A673 (cell line): ENCODE measurements around the gene MLXIP. TPM values are rescaled to one million over a fixed set of nuclear protein-coding genes. Genes with fewer than 3 reads are reported as not detected.

Experiments
- BruUV-seq: library from RNA; stranded (reverse); fragments of 400-500 nt; replicated peaks from 2 replicates; lab custom pipeline; 2021; lab: Mats Ljungman, UMichigan
- CTCF ChIA-PET: fragments of 300-600 bp; sonication (Branson Sonifier 250); formaldehyde crosslinking; loops from one replicate; lab custom pipeline; 2022; ENCODE audit warnings: antibody characterized with exemption; lab: Charles Lee
- POLR2A ChIA-PET: fragments of 300-600 bp; sonication (Branson Sonifier 250); formaldehyde crosslinking; loops from one replicate; lab custom pipeline; 2022; ENCODE audit warnings: antibody characterized with exemption; ENCODE audit not compliant: low non-redundant PET; lab: Charles Lee
- DNase-seq: peaks from one replicate; pipeline ENCODE4 v3.0.0-alpha.2; 2015; ENCODE audit warnings: low spot score
- H3K27ac ChIP-seq: fragments of 200-600 bp; sonication (generic); 2 replicates; pipeline ENCODE4 v1.5.1; 2016; ENCODE audit warnings: mixed run types, low read depth, mild to moderate bottlenecking, mixed read lengths, antibody characterized with exemption, low read length; ENCODE audit not compliant: poor library complexity, severe bottlenecking
- H3K27me3 ChIP-seq: fragments of 200-600 bp; sonication (generic); replicated peaks from 2 replicates; pipeline ENCODE4 v1.6.1; 2017; ENCODE audit warnings: mixed run types, low read depth, mild to moderate bottlenecking, mixed read lengths, antibody characterized with exemption, low read length; ENCODE audit not compliant: insufficient read depth, poor library complexity
- H3K36me3 ChIP-seq: fragments of 200-600 bp; sonication (generic); 2 replicates; pipeline ENCODE4 v1.6.1; 2016; ENCODE audit warnings: mixed run types, mild to moderate bottlenecking, mixed read lengths, antibody characterized with exemption, low read length; ENCODE audit not compliant: insufficient read depth, poor library complexity, severe bottlenecking
- H3K4me1 ChIP-seq: fragments of 200-600 bp; sonication (generic); 2 replicates; pipeline ENCODE4 v1.6.1; 2017; ENCODE audit warnings: mixed run types, mild to moderate bottlenecking, mixed read lengths, antibody characterized with exemption, low read length; ENCODE audit not compliant: insufficient read depth, poor library complexity, severe bottlenecking
- H3K4me3 ChIP-seq: fragments of 200-600 bp; sonication (generic); 2 replicates; pipeline ENCODE4 v1.5.1; 2016; ENCODE audit warnings: low read depth, mixed run types, mild to moderate bottlenecking, mixed read lengths, low read length; ENCODE audit not compliant: poor library complexity, severe bottlenecking
- H3K9me3 ChIP-seq: fragments of 200-600 bp; sonication (generic); 2 replicates; pipeline ENCODE4 v1.6.1; 2016; ENCODE audit warnings: mixed run types, low read depth, mild to moderate bottlenecking, mixed read lengths, antibody characterized with exemption, low read length; ENCODE audit not compliant: poor library complexity, severe bottlenecking
- EZH2 ChIP-seq: fragments of 200-600 bp; sonication (generic); IDR thresholded peaks from 2 replicates; pipeline ENCODE4 v1.6.1; 2017; ENCODE audit warnings: borderline replicate concordance, low read depth, mild to moderate bottlenecking, mixed read lengths, antibody characterized with exemption, low read length; ENCODE audit not compliant: poor library complexity, severe bottlenecking
- intact Hi-C: fragments of 100-400 bp; cut with micrococcal nuclease; formaldehyde crosslinking; loops from one replicate; pipeline ENCODE4 v1.10.0; 2022; ENCODE audit not compliant: unreplicated experiment
- total RNA-seq: library from RNA; stranded (reverse); gene quantifications from 2 replicates; pipeline ENCODE4 v1.2.3, GENCODE V29; 2021
- TF ChIP-seq, protein P1 (sequence below): fragments of 300-800, 200-600 bp; sonication (generic); conservative IDR thresholded peaks from 2 replicates; pipeline ENCODE4 v1.5.1; 2017; ENCODE audit warnings: low read depth, mild to moderate bottlenecking, antibody characterized with exemption, low read length, moderate library complexity, mixed read lengths

The MLXIP gene
- total RNA-seq, 1 experiment from 2014 or later, result 32.7 TPM

DNA sequence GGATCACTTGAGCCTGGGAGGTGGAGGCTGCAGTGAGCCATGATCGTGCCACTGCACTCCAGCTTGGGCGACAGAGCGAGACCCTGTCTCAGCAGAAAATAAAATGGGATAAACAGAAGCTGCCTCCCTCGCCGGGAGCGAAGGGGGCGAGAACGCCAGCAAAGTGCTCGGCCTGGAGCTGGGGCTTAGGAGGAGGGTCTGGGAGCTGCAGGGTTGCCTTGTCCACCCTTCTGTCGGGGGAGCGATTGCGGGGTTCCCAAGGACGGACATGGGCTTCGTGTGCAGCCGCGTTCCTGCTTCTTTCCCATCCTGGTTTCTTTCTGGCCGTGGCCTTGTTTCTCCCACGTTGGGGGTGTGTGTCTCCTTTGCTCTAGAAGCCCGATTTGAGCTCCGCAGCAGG lies 27.9 kb upstream of the MLXIP start:
- no peak for DNase-seq
- H3K9me3 ChIP-seq, result no peaks in the 10 kb centered on the region
- CTCF ChIA-PET, result no interaction called here
- H3K27ac ChIP-seq, result no peak overlapping the region
- POLR2A ChIA-PET, result interaction anchor here (0.6 kb wide), 1 partner anchor 20 kb away, joined by 8 read pairs; no protein-coding TSS in a partner anchor
- intact Hi-C loops, result loop anchor here (5.0 to 10.0 kb wide), 2 partner anchors 136 to 142 kb away; partner anchors contain the start of gene CFAP251
- H3K36me3 ChIP-seq, result peaks cover 21% of the 10 kb centered on the region
- H3K4me1 ChIP-seq, result no peaks in the 10 kb centered on the region
- TF ChIP-seq, protein P1, sequence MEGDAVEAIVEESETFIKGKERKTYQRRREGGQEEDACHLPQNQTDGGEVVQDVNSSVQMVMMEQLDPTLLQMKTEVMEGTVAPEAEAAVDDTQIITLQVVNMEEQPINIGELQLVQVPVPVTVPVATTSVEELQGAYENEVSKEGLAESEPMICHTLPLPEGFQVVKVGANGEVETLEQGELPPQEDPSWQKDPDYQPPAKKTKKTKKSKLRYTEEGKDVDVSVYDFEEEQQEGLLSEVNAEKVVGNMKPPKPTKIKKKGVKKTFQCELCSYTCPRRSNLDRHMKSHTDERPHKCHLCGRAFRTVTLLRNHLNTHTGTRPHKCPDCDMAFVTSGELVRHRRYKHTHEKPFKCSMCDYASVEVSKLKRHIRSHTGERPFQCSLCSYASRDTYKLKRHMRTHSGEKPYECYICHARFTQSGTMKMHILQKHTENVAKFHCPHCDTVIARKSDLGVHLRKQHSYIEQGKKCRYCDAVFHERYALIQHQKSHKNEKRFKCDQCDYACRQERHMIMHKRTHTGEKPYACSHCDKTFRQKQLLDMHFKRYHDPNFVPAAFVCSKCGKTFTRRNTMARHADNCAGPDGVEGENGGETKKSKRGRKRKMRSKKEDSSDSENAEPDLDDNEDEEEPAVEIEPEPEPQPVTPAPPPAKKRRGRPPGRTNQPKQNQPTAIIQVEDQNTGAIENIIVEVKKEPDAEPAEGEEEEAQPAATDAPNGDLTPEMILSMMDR, result no peak
- no peaks in the 10 kb centered on the region for H3K27me3 ChIP-seq
- H3K4me3 ChIP-seq, result no peak overlapping the region
- no TSS peak for BruUV-seq

DNA sequence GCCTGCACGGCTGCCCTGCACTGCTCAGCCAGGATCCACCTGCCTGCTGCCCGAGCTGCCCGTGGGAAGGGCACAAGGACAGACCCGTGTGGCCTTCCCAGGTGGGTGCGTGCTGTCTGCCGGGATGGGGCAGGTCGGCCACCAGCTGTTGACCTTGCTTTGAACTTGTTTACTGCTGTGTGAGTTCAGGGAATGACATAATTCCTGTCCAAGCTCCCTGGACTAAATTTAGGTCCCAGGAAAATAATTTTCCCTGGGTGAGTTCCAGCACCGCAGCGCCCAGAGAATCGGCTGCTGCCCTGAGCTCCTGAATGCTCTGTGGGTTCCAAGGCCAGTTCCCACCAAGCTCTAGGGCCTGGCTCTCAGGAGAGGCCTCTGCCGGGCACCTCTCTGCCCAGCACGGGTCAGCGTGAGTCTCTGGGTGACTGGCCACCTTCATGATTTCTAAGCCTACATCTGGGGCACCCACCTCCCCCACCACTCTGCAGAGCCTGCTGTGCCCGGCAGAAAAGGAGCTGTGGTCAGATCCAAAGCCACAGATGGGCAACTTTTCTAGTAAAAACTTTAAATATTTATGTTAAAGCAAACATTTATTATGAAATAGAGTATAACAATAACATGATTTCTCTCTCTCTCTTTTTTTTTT lies 27.2 kb upstream of the MLXIP start:
- POLR2A ChIA-PET, result interaction anchor here (0.6 kb wide), 2 partner anchors 19 to 25 kb away, joined by 8 to 15 read pairs; no protein-coding TSS in a partner anchor
- Histone ChIP-seq H3K27ac (no peak overlapping the region), H3K9me3 (no peaks in the 10 kb centered on the region), H3K27me3 (no peaks in the 10 kb centered on the region), H3K36me3 (peaks cover 21% of the 10 kb centered on the region), H3K4me1 (no peaks in the 10 kb centered on the region), H3K4me3 (no peak overlapping the region)
- DNase-seq, result no peak
- CTCF ChIA-PET, result no interaction called here
- no TSS peak for BruUV-seq
- TF ChIP-seq, protein P1, result no peak
- TF ChIP-seq EZH2, result no peak
- intact Hi-C loops, result loop anchor here (5.0 to 10.0 kb wide), 2 partner anchors 137 to 141 kb away; partner anchors contain the start of gene CFAP251

DNA sequence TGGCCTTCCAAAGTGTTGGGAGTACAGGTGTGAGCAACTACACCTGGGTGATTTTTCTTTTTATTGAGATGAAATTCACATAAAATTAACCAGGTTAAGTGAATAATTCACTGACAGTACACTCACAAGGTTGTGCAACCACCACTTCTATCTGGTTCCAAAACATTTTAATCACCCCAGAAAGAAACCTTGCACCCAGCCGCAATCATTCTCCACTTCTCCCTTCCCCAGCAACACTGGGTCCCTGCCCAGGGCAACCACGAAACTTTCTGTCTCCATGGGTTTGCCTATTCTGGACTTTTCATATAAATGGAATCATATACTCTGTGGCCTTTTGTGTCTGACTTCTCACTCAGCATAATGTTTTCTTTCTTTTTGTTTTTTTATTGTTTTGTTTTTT lies 26.3 kb upstream of the MLXIP start:
- DNase-seq, result no peak
- POLR2A ChIA-PET, result no interaction called here
- CTCF ChIA-PET, result no interaction called here
- intact Hi-C loops, result loop anchor here (5.0 to 10.0 kb wide), 2 partner anchors 137 to 140 kb away; partner anchors contain the start of gene CFAP251
- H3K27me3 ChIP-seq, result no peaks in the 10 kb centered on the region
- no TSS peak for BruUV-seq
- no peak overlapping the region for H3K27ac ChIP-seq
- peaks cover 20% of the 10 kb centered on the region for H3K36me3 ChIP-seq
- no peaks in the 10 kb centered on the region for H3K9me3 ChIP-seq
- no peaks in the 10 kb centered on the region for H3K4me1 ChIP-seq
- TF ChIP-seq, protein P1, result no peak
- TF ChIP-seq EZH2, result no peak
- no peak overlapping the region for H3K4me3 ChIP-seq
